GM12892 (cell line): Measurements from ENCODE around the gene IFFO2.

Experiments
- POLR2A ChIP-seq: IDR thresholded peaks from 2 replicates; pipeline ENCODE4 v1.6.1; 2011; ENCODE audit warnings: low read depth, low read length, control low read depth
- POLR2AphosphoS5 ChIP-seq: IDR thresholded peaks from 2 replicates; pipeline ENCODE4 v1.6.1; 2011; ENCODE audit warnings: low read depth, low read length, control low read depth
- TAF1 ChIP-seq: IDR thresholded peaks from 2 replicates; pipeline ENCODE4 v1.6.1; 2011; ENCODE audit warnings: low read depth, mild to moderate bottlenecking, control low read depth, low read length, borderline replicate concordance

DNA sequence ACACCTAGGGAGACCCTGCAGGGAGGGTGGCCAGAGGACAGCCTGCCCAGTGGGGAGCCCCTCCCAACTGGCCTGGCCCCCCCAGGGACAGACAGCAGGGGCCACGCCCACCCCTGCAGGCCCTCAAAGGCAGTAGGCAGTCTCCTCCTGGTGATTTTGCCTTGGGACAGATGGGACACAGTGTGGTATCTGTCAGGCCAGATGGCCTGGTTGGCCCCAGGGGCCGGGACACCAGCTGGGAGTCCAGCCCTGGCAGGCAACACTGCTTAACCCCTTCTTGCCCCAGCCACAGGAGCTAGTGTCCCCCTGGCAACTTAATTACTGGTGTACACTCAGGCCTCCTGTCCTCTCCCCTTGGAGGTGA lies 17.8 kb downstream of the IFFO2 start:
- TF ChIP-seq POLR2AphosphoS5 (no peak), POLR2A (no peak), TAF1 (no peak)
